H1 (cell line): Measurements from ENCODE around the gene CXCR5. TPM values are rescaled to one million over a fixed set of nuclear protein-coding genes. Genes with fewer than 3 reads are reported as not detected.

Source experiments
- BRCA1 ChIP-seq: IDR thresholded peaks from 2 replicates; pipeline ENCODE4 v1.6.1; 2012; ENCODE audit warnings: low read depth, low read length, improper control_type of control experiment
- CHD7 ChIP-seq: fragments of 300-600 bp; sonication (generic); IDR thresholded peaks from 2 replicates; pipeline ENCODE4 v1.7.1; 2012; ENCODE audit warnings: low read length, moderate library complexity, mild to moderate bottlenecking, inconsistent platforms; ENCODE audit not compliant: insufficient replicate concordance
- EZH2 ChIP-seq: fragments of 200-600 bp; sonication (generic); IDR thresholded peaks from 2 replicates; pipeline ENCODE4 v1.7.1; 2012; ENCODE audit warnings: low read depth, mild to moderate bottlenecking, moderate library complexity, low read length, inconsistent platforms; ENCODE audit not compliant: severe bottlenecking
- JUN ChIP-seq: IDR thresholded peaks from 2 replicates; pipeline ENCODE4 v1.6.1; 2011; ENCODE audit warnings: low read depth, mild to moderate bottlenecking, improper control_type of control experiment, low read length
- KDM4A ChIP-seq: IDR thresholded peaks from one replicate; pipeline ENCODE4 v1.7.1; 2012; ENCODE audit warnings: low read depth, mild to moderate bottlenecking, moderate library complexity, low read length, inconsistent platforms; ENCODE audit not compliant: severe bottlenecking
- POLR2A ChIP-seq, 2 experiments: IDR thresholded peaks; 1 replicate in 1 of 2; 2 replicates in 1 of 2; pipeline ENCODE4 v1.6.1; 2011; ENCODE audit warnings: low read depth in 2 of 2, low read length in 2 of 2, mild to moderate bottlenecking in 2 of 2; ENCODE audit errors: control extremely low read depth in 1 of 2
- POLR2AphosphoS5 ChIP-seq: IDR thresholded peaks from 2 replicates; pipeline ENCODE4 v1.6.1; 2011; ENCODE audit warnings: low read depth, low read length
- SAP30 ChIP-seq: fragments of 300-600 bp; sonication (generic); IDR thresholded peaks from 2 replicates; pipeline ENCODE4 v1.7.1; 2012; ENCODE audit warnings: low read length, moderate library complexity, mild to moderate bottlenecking, inconsistent platforms; ENCODE audit not compliant: insufficient read depth, insufficient replicate concordance
- SIX5 ChIP-seq: IDR thresholded peaks from 2 replicates; pipeline ENCODE4 v1.6.1; 2011; ENCODE audit warnings: mild to moderate bottlenecking, low read depth, low read length
- TBP ChIP-seq: IDR thresholded peaks from 2 replicates; pipeline ENCODE4 v1.6.1; 2011; ENCODE audit warnings: low read depth, low read length, improper control_type of control experiment
- TCF12 ChIP-seq: IDR thresholded peaks from 2 replicates; pipeline ENCODE4 v1.6.1; 2011; ENCODE audit warnings: low read depth, mild to moderate bottlenecking, low read length
- polyA plus RNA-seq, 7 experiments: library from polyadenylated mRNA; depleted of rRNA in 3 of 7; stranded (reverse) in 5 of 7; unstranded in 2 of 7; fragments of >200 nt in 5 of 7; fragments of 200-250 nt in 2 of 7; gene quantifications; 1 replicate in 5 of 7; 2 replicates in 1 of 7; 4 replicates in 1 of 7; pipeline versions ENCODE4 v1.2.1 to v1.2.3, GENCODE V29; 2011 to 2013; ENCODE audit warnings: missing spikeins in 2 of 7, mixed read lengths in 2 of 7
- total RNA-seq: library from RNA; stranded (reverse); fragmentation: NEBNext Ultra II Directional; extraction: Animal tissue kit (Norgen Biotek cat#: 25700); gene quantifications from 2 replicates; pipeline ENCODE4 v1.2.1, GENCODE V29; 2021

The CXCR5 gene
- total and polyA plus RNA-seq, 2 of the 8 experiments (the other 6 are each of a cell fraction or from before 2014, with no cell fraction given): not detected

DNA sequence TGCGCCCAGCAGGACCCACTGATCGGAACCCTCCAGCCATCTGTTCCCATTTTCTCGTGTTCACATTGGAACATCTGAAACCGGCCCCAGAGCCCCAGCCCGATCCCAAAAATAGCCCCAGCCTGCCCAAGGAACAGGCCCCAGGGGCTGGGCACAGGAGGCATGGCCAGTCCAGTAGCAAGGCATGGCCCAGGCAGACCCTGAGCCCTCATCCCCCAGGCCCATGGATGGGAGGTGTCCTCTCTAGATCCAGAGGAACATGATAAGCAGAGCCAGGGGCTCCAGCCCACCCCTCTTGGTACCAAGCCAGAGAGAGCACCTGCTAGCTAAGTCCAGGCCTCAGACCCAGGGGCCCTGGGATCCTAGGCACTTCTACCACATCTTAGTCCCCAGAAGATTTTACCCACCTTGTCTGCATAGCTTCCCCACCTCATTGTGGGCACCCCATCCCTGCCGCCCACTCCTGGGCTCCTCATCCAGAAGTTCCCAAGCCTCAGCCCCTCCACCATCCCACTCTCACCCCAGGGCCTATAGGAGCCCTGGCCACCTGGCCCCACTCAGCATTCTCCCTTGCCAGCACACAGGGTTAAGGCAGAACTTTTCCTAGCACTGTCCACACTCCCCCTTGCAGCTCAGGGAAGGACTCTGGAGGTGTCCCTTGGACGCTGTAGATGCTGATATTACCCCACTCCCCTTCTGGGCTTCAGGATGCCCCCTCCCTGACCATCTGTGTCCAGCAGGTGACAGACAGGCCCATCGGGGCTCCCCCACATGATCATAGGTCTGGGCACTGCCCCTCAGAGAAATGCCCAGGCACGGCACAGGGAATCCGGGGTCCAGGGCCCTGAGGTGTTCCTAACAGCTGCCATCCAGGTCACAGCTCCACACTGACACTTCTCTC is 32.5 kb downstream of the CXCR5 start (continued):
- TF ChIP-seq CHD7 (no peak), TCF12 (no peak), POLR2A (IDR thresholded peaks at IDR 0.05; ENCODE audit: control extremely low read depth in 1 of 2, low read depth in 2 of 2, low read length in 2 of 2) (no peak), POLR2AphosphoS5 (no peak), TBP (no peak), EZH2 (no peak), SIX5 (no peak), SAP30 (no peak), JUN (no peak), BRCA1 (no peak), KDM4A (no peak)
